Smooth muscle cell (in vitro differentiated cells): ENCODE results near the gene C14orf119. TPM values are rescaled to one million over a fixed set of nuclear protein-coding genes. Genes with fewer than 3 reads are reported as not detected.

ENCODE experiments used
- DNase-seq: peaks from one replicate; lab custom pipeline; 2025; ENCODE audit not compliant: unreplicated experiment; lab: John Stamatoyannopoulos, UW
- H2AFZ ChIP-seq: fragments of 200-600 bp; sonication (generic); 2 replicates; pipeline ENCODE4 v1.6.0; 2016; ENCODE audit warnings: antibody characterized with exemption, low read depth, mild to moderate bottlenecking
- H3F3A ChIP-seq: fragments of 200-600 bp; sonication (generic); 2 replicates; pipeline ENCODE4 v1.6.0; 2017; ENCODE audit warnings: antibody characterized with exemption, low read depth
- H3K27ac ChIP-seq: fragments of 200-600 bp; sonication (generic); 2 replicates; pipeline ENCODE4 v1.5.1; 2016; ENCODE audit warnings: low read depth, mild to moderate bottlenecking
- H3K27me3 ChIP-seq: fragments of 200-600 bp; sonication (generic); 2 replicates; pipeline ENCODE4 v1.6.1; 2016; ENCODE audit warnings: low read depth, mild to moderate bottlenecking
- H3K36me3 ChIP-seq: fragments of 200-600 bp; sonication (generic); 2 replicates; pipeline ENCODE4 v1.5.1; 2016; ENCODE audit warnings: low read depth
- H3K4me1 ChIP-seq: fragments of 200-600 bp; sonication (generic); 2 replicates; pipeline ENCODE4 v1.5.1; 2016; ENCODE audit warnings: low read depth
- H3K4me2 ChIP-seq: fragments of 200-600 bp; sonication (generic); 2 replicates; pipeline ENCODE4 v1.6.0; 2016; ENCODE audit warnings: mild to moderate bottlenecking
- H3K4me3 ChIP-seq: fragments of 200-600 bp; sonication (generic); 2 replicates; pipeline ENCODE4 v1.5.1; 2016; ENCODE audit warnings: mild to moderate bottlenecking
- H3K79me2 ChIP-seq: fragments of 200-600 bp; sonication (generic); 2 replicates; pipeline ENCODE4 v1.6.0; 2016; ENCODE audit warnings: low read depth, mild to moderate bottlenecking
- H3K9ac ChIP-seq: fragments of 200-600 bp; sonication (generic); 2 replicates; pipeline ENCODE4 v1.6.0; 2016; ENCODE audit warnings: low read depth
- H3K9me3 ChIP-seq: fragments of 200-600 bp; sonication (generic); replicated peaks from 2 replicates; pipeline ENCODE4 v1.5.1; 2016; ENCODE audit warnings: low read depth
- H4K20me1 ChIP-seq: fragments of 200-600 bp; sonication (generic); 2 replicates; pipeline ENCODE4 v1.6.0; 2016; ENCODE audit warnings: low read depth
- CTCF ChIP-seq: fragments of 200-600 bp; sonication (generic); IDR thresholded peaks from 2 replicates; pipeline ENCODE4 v1.5.1; 2017; ENCODE audit warnings: borderline replicate concordance, mild to moderate bottlenecking, antibody characterized with exemption; ENCODE audit not compliant: insufficient read depth, poor library complexity, severe bottlenecking
- WGBS: methylation state at CpG from one replicate; pipeline ENCODE4 v1.1.7; 2016; ENCODE audit warnings: low lambda C conversion rate; 5-methylcytosine and 5-hydroxymethylcytosine counted together
- polyA plus RNA-seq: library from polyadenylated mRNA; unstranded; fragments of >200 nt; fragmentation: Nextera tagmentation; extraction: Ambion mirVana; gene quantifications from 2 replicates; pipeline ENCODE4 v1.2.1, GENCODE V29; 2016
- total RNA-seq: library from RNA; depleted of rRNA; stranded (reverse); fragments of >200 nt; gene quantifications from 2 replicates; pipeline ENCODE4 v1.2.3, GENCODE V29; 2014

Gene C14orf119
- total and polyA plus RNA-seq, 2 experiments from 2014 or later: 54.1 to 130 TPM

GRCh38 chr14:23074906-23075305 is 20.4 kb upstream of the C14orf119 start:
- H3K4me1 ChIP-seq: peaks cover 20% of the 10 kb centered on the region
- no peak overlapping the region for H3K4me3 ChIP-seq
- no peaks in the 10 kb centered on the region for H3K9me3 ChIP-seq
- no peak overlapping the region for H3K27ac ChIP-seq
- no peak for DNase-seq
- H3K4me2 ChIP-seq: no peak overlapping the region
- no peak overlapping the region for H2AFZ ChIP-seq
- no peaks in the 10 kb centered on the region for H3K27me3 ChIP-seq
- H3K79me2 ChIP-seq: peaks cover 28% of the 10 kb centered on the region
- H3K36me3 ChIP-seq: peaks cover 15% of the 10 kb centered on the region
- no peak for TF ChIP-seq CTCF
- H4K20me1 ChIP-seq: peaks cover 24% of the 10 kb centered on the region
- H3K9ac ChIP-seq: no peak overlapping the region
- peaks cover 32% of the 10 kb centered on the region for H3F3A ChIP-seq
- 97% methylated on average over 1 of the region's 1 CpG for WGBS

GRCh38 chr14:23076785-23077408 is 18.4 kb upstream of the C14orf119 start:
- Histone ChIP-seq H3K9ac (no peak overlapping the region), H3K79me2 (peaks cover 23% of the 10 kb centered on the region), H3F3A (peaks cover 41% of the 10 kb centered on the region), H3K27me3 (no peaks in the 10 kb centered on the region), H4K20me1 (peaks cover 24% of the 10 kb centered on the region), H3K4me2 (no peak overlapping the region), H3K4me1 (peaks cover 11% of the 10 kb centered on the region), H2AFZ (no peak overlapping the region), H3K27ac (peak overlapping the region; percentile 89), H3K36me3 (peaks cover 28% of the 10 kb centered on the region), H3K4me3 (no peak overlapping the region), H3K9me3 (no peaks in the 10 kb centered on the region)
- 77% methylated on average over 5 of the region's 5 CpGs for WGBS
- TF ChIP-seq CTCF: peak; percentile 64
- DNase-seq: no peak

GRCh38 chr14:23077962-23078361 is 17.3 kb upstream of the C14orf119 start:
- Histone ChIP-seq H3K27ac (peak overlapping the region; percentile 89), H3K9ac (peak overlapping the region; percentile 37), H3K79me2 (peaks cover 19% of the 10 kb centered on the region), H3K27me3 (no peaks in the 10 kb centered on the region), H3K4me3 (no peak overlapping the region), H4K20me1 (peaks cover 28% of the 10 kb centered on the region), H3K4me2 (peak overlapping the region; percentile 64), H3K9me3 (no peaks in the 10 kb centered on the region), H3K36me3 (peaks cover 31% of the 10 kb centered on the region), H3K4me1 (peaks cover 5% of the 10 kb centered on the region), H2AFZ (no peak overlapping the region), H3F3A (peaks cover 43% of the 10 kb centered on the region)
- no peak for TF ChIP-seq CTCF
- 93% methylated on average over 5 of the region's 5 CpGs for WGBS
- DNase-seq: no peak

- Histone ChIP-seq H3K9ac (peak overlapping the region; percentile 37), H3F3A (peaks cover 38% of the 10 kb centered on the region), H3K27me3 (no peaks in the 10 kb centered on the region), H3K79me2 (peaks cover 23% of the 10 kb centered on the region), H3K9me3 (no peaks in the 10 kb centered on the region), H4K20me1 (peaks cover 35% of the 10 kb centered on the region), H3K4me1 (peaks cover 5% of the 10 kb centered on the region), H2AFZ (no peak overlapping the region), H3K36me3 (peaks cover 33% of the 10 kb centered on the region), H3K4me2 (peak overlapping the region; percentile 64), H3K27ac (peak overlapping the region; percentile 89), H3K4me3 (no peak overlapping the region)
- no peak for DNase-seq
- no peak for TF ChIP-seq CTCF
- 4% methylated on average over 2 of the region's 2 CpGs for WGBS
Measured at GRCh38 chr14:23078692-23079116, 16.6 kb upstream of the C14orf119 start.
